ENCODE results near the gene MCC. TPM values are rescaled to one million over a fixed set of nuclear protein-coding genes. Genes with fewer than 3 reads are reported as not detected.

MCC gene
- total RNA-seq, 1 experiment from 2014 or later = 0.41 TPM

GRCh38 chr5:113278976-113279375 lies 209.3 kb downstream of the MCC start:
- ATAC-seq (no peak), DNase-seq (ENCODE audit: low read depth, low spot score) (no peak)
- in situ Hi-C loops (cut with HindIII; ENCODE audit: low pct_unique_long_range_greater_than_20kb, low sequenced_read_pairs) = no loop called here
- POLR2A ChIA-PET = no interaction called here
- no peaks in the 10 kb centered on the region for H3K27me3 ChIP-seq (ENCODE audit: control insufficient read depth, insufficient read depth, low read length)
- no peaks in the 10 kb centered on the region for H3K36me3 ChIP-seq (ENCODE audit: control insufficient read depth, insufficient read depth, low read length)
- BruUV-seq (replicated peaks) = no TSS peak
- H3K4me1 ChIP-seq (ENCODE audit: control insufficient read depth, insufficient read depth, low read length) = no peaks in the 10 kb centered on the region
- no peaks in the 10 kb centered on the region for H3K9me3 ChIP-seq (ENCODE audit: control insufficient read depth, insufficient read depth, low read depth, low read length)
- intact Hi-C loops (cut with micrococcal nuclease; ENCODE audit: unreplicated experiment) = no loop called here
- CTCF ChIA-PET = no interaction called here
- TF ChIP-seq TCF7L2 (IDR thresholded peaks at IDR 0.05; ENCODE audit: low read depth, low read length) (no peak), CTCF (IDR thresholded peaks at IDR 0.05) (no peak)
- no peak overlapping the region for H3K27ac ChIP-seq (ENCODE audit: low read length)
- H3K4me3 ChIP-seq (ENCODE audit: low read depth in 2 of 2, low read length in 2 of 2) = no peak overlapping the region

- H3K27ac ChIP-seq (ENCODE audit: low read length) = no peak overlapping the region
- in situ Hi-C loops (cut with HindIII; ENCODE audit: low pct_unique_long_range_greater_than_20kb, low sequenced_read_pairs) (no loop called here), intact Hi-C loops (cut with micrococcal nuclease; ENCODE audit: unreplicated experiment) (no loop called here)
- no peak for TF ChIP-seq TCF7L2 (IDR thresholded peaks at IDR 0.05; ENCODE audit: low read depth, low read length)
- TF ChIP-seq SIN3A (IDR thresholded peaks at IDR 0.05; ENCODE audit: borderline replicate concordance, insufficient read depth, low read depth, low read length) = no peak
- no peak for TF ChIP-seq POLR2AphosphoS5 (IDR thresholded peaks at IDR 0.05; ENCODE audit: low read depth, low read length)
- TF ChIP-seq CTCF (IDR thresholded peaks at IDR 0.05) = no peak
- no peak for TF ChIP-seq REST (IDR thresholded peaks at IDR 0.05; ENCODE audit: insufficient read depth in 1 of 2, low read depth in 2 of 2, low read length in 1 of 2)
- H3K4me3 ChIP-seq (ENCODE audit: low read depth in 2 of 2, low read length in 2 of 2) = no peak overlapping the region
- no peaks in the 10 kb centered on the region for H3K9me3 ChIP-seq (ENCODE audit: control insufficient read depth, insufficient read depth, low read depth, low read length)
- no peaks in the 10 kb centered on the region for H3K4me1 ChIP-seq (ENCODE audit: control insufficient read depth, insufficient read depth, low read length)
- CTCF ChIA-PET = no interaction called here
- no TSS peak for BruUV-seq (replicated peaks)
- POLR2A ChIA-PET = interaction anchor here (0.5 kb wide), 1 partner anchor 12 kb away, joined by 6 read pairs; no protein-coding TSS in a partner anchor
- H3K27me3 ChIP-seq (ENCODE audit: control insufficient read depth, insufficient read depth, low read length) = no peaks in the 10 kb centered on the region
- ATAC-seq (no peak), DNase-seq (ENCODE audit: low read depth, low spot score) (no peak)
- no peaks in the 10 kb centered on the region for H3K36me3 ChIP-seq (ENCODE audit: control insufficient read depth, insufficient read depth, low read length)
Measured at GRCh38 chr5:113276493-113276892, 211.8 kb downstream of the MCC start.

Data from Panc1 (cell line).